Measurements from ENCODE around the gene B3GNT7. TPM values are rescaled to one million over a fixed set of nuclear protein-coding genes. Genes with fewer than 3 reads are reported as not detected.

B3GNT7 gene
- total and polyA plus RNA-seq, 4 donors: 0.74 to 1.7 (median 1.0) TPM

- no peaks in the 10 kb centered on the region for H3K27me3 ChIP-seq (ENCODE audit: control insufficient read depth in 4 of 4, insufficient read depth in 4 of 4, low read length in 3 of 4)
- WGBS: 96% methylated on average over 4 of the region's 4 CpGs
- no peak for DNase-seq (ENCODE audit: low spot score)
These were observed 37.6 kb upstream of the B3GNT7 start for GRCh38 chr2:231357931-231358330.

GRCh38 chr2:231359441-231359840, 36.1 kb upstream of the B3GNT7 start:
- Histone ChIP-seq H3K36me3 (ENCODE audit: control insufficient read depth in 4 of 4, insufficient read depth in 3 of 4, low read depth in 1 of 4, low read length in 3 of 4) (no peaks in the 10 kb centered on the region), H3K27ac (ENCODE audit: low read depth in 1 of 2, low read length in 2 of 2) (no peak overlapping the region), H3K27me3 (ENCODE audit: control insufficient read depth in 4 of 4, insufficient read depth in 4 of 4, low read length in 3 of 4) (no peaks in the 10 kb centered on the region), H3K4me1 (ENCODE audit: control insufficient read depth in 4 of 4, insufficient read depth in 4 of 4, low read length in 3 of 4) (peaks cover 0 to 3% (median 0%) of the 10 kb centered on the region in 4 donors), H3K9ac (ENCODE audit: low read depth in 1 of 2, low read length in 2 of 2) (no peak overlapping the region), H3K9me3 (ENCODE audit: control insufficient read depth in 4 of 4, low read length in 3 of 4) (no peaks in the 10 kb centered on the region), H3K4me3 (ENCODE audit: low read depth in 1 of 3, low read length in 3 of 3) (no peak overlapping the region)
- 91% methylated on average over 10 of the region's 10 CpGs for WGBS
- DNase-seq (ENCODE audit: low spot score): no peak
- TF ChIP-seq REST (IDR thresholded peaks at IDR 0.05): no peak
- TF ChIP-seq HNF4A (conservative IDR thresholded peaks at IDR 0.05): no peak
- TF ChIP-seq RXRA (IDR thresholded peaks at IDR 0.05): no peak
- no peak for TF ChIP-seq MAX (IDR thresholded peaks at IDR 0.05)
- no peak for TF ChIP-seq CTCF (IDR thresholded peaks at IDR 0.05; ENCODE audit: low read depth, low read length, missing input control)

More at GRCh38 chr2:231357931-231358330, 37.6 kb upstream of the B3GNT7 start:
- Histone ChIP-seq H3K4me1 (ENCODE audit: control insufficient read depth in 4 of 4, insufficient read depth in 4 of 4, low read length in 3 of 4) (peaks cover 0 to 3% (median 0%) of the 10 kb centered on the region in 4 donors), H3K27ac (ENCODE audit: low read depth in 1 of 2, low read length in 2 of 2) (no peak overlapping the region), H3K36me3 (ENCODE audit: control insufficient read depth in 4 of 4, insufficient read depth in 3 of 4, low read depth in 1 of 4, low read length in 3 of 4) (no peaks in the 10 kb centered on the region), H3K4me3 (ENCODE audit: low read depth in 1 of 3, low read length in 3 of 3) (no peak overlapping the region), H3K9me3 (ENCODE audit: control insufficient read depth in 4 of 4, low read length in 3 of 4) (no peaks in the 10 kb centered on the region), H3K9ac (ENCODE audit: low read depth in 1 of 2, low read length in 2 of 2) (no peak overlapping the region)
- TF ChIP-seq TAF1 (conservative IDR thresholded peaks at IDR 0.05): no peak
- TF ChIP-seq SP1 (IDR thresholded peaks at IDR 0.05): no peak
- TF ChIP-seq MAX (IDR thresholded peaks at IDR 0.05): no peak
- no peak for TF ChIP-seq HNF4A (conservative IDR thresholded peaks at IDR 0.05)
- TF ChIP-seq FOXA1 (IDR thresholded peaks at IDR 0.05): no peak
- TF ChIP-seq JUND (IDR thresholded peaks at IDR 0.05): no peak
- TF ChIP-seq YY1 (IDR thresholded peaks at IDR 0.05): no peak
- TF ChIP-seq HNF4G (IDR thresholded peaks at IDR 0.05): no peak
- no peak for TF ChIP-seq FOXA2 (IDR thresholded peaks at IDR 0.05)
- no peak for TF ChIP-seq GABPA (IDR thresholded peaks at IDR 0.05 in 1 of 2, conservative IDR thresholded peaks at IDR 0.05 in 1 of 2)
- no peak for TF ChIP-seq RAD21 (IDR thresholded peaks at IDR 0.05)
- TF ChIP-seq RXRA (IDR thresholded peaks at IDR 0.05): no peak
- TF ChIP-seq ATF3 (IDR thresholded peaks at IDR 0.05): no peak
- TF ChIP-seq EGR1 (IDR thresholded peaks at IDR 0.05; ENCODE audit: low read depth in 2 of 2): no peak
- TF ChIP-seq REST (IDR thresholded peaks at IDR 0.05): no peak
- no peak for TF ChIP-seq ZBTB33 (IDR thresholded peaks at IDR 0.05)

Measured in liver (tissue), 9 donors.